SK-N-SH (cell line): ENCODE results near the gene ELMO1. TPM values are rescaled to one million over a fixed set of nuclear protein-coding genes. Genes with fewer than 3 reads are reported as not detected.

Experiments
- CTCF ChIA-PET: fragments of 300-600, 350-600 bp; formaldehyde crosslinking; extraction: SDS; loops from one replicate; lab custom pipeline; 2021; lab: Yijun Ruan, JAX
- POLR2A ChIA-PET: fragments of 350-600 bp; sonication (Branson Sonifier 250); formaldehyde crosslinking; extraction: SDS; loops from one replicate; lab custom pipeline; 2020; ENCODE audit warnings: antibody characterized with exemption, inconsistent platforms; lab: Yijun Ruan, JAX
- DNase-seq: peaks from one replicate; pipeline ENCODE4 v3.0.0; 2012
- H2AFZ ChIP-seq: fragments of 200-600 bp; sonication (generic); 2 replicates; pipeline ENCODE4 v1.8.1; 2016; ENCODE audit warnings: antibody characterized with exemption, mild to moderate bottlenecking, low read depth
- H3F3A ChIP-seq: fragments of 200-600 bp; sonication (generic); replicated peaks from 2 replicates; pipeline ENCODE3; 2016; ENCODE audit warnings: antibody characterized with exemption, mild to moderate bottlenecking; ENCODE audit not compliant: insufficient read depth
- H3K27ac ChIP-seq, 2 experiments: fragments of 200-500 bp in 1 of 2; fragments of 200-600 bp in 1 of 2; sonication (Bioruptor generic) in 1 of 2; sonication (generic), shearing (Covaris generic) in 1 of 2; 2 replicates each; pipeline versions ENCODE4 v1.5.1 to v1.6.1; 2014 to 2016; ENCODE audit warnings: low read depth in 2 of 2, inconsistent platforms in 1 of 2, low read length in 1 of 2, mild to moderate bottlenecking in 1 of 2, mixed read lengths in 1 of 2
- H3K27me3 ChIP-seq: fragments of 200-600 bp; sonication (generic), shearing (Covaris generic); 2 replicates; pipeline ENCODE4 v1.6.1; 2016; ENCODE audit warnings: mixed run types; ENCODE audit not compliant: insufficient read depth
- H3K36me3 ChIP-seq, 2 experiments: fragments of 200-500 bp in 1 of 2; fragments of 200-600 bp in 1 of 2; sonication (Bioruptor generic) in 1 of 2; sonication (generic) in 1 of 2; replicated peaks in 1 of 2; 2 replicates each; pipeline versions ENCODE3 to v1.5.1; 2014 to 2016; ENCODE audit warnings: low read length in 1 of 2, mild to moderate bottlenecking in 1 of 2; ENCODE audit not compliant: insufficient read depth in 2 of 2, control insufficient read depth in 1 of 2
- H3K4me1 ChIP-seq, 2 experiments: fragments of 200-500 bp in 1 of 2; fragments of 200-600 bp in 1 of 2; sonication (Bioruptor generic) in 1 of 2; sonication (generic), shearing (Covaris generic) in 1 of 2; 2 replicates each; pipeline versions ENCODE4 v1.5.1 to v1.6.1; 2014 to 2016; ENCODE audit warnings: low read depth in 1 of 2, low read length in 1 of 2, mixed run types in 1 of 2; ENCODE audit not compliant: insufficient read depth in 2 of 2, control insufficient read depth in 1 of 2
- H3K4me2 ChIP-seq: fragments of 200-600 bp; sonication (generic), shearing (Covaris generic); 2 replicates; pipeline ENCODE4 v1.6.1; 2017; ENCODE audit warnings: mixed run types
- H3K4me3 ChIP-seq, 2 experiments: fragments of 200-500 bp in 1 of 2; fragments of 200-600 bp in 1 of 2; sonication (Bioruptor generic) in 1 of 2; sonication (generic), shearing (Covaris generic) in 1 of 2; 2 replicates each; pipeline versions ENCODE4 v1.5.1 to v1.8.1; 2014 to 2016; ENCODE audit warnings: low read depth in 2 of 2, inconsistent platforms in 1 of 2, low read length in 1 of 2, mild to moderate bottlenecking in 1 of 2, mixed read lengths in 1 of 2, moderate library complexity in 1 of 2
- H3K79me2 ChIP-seq: fragments of 200-600 bp; sonication (generic); 2 replicates; pipeline ENCODE4 v1.8.1; 2017; ENCODE audit warnings: mild to moderate bottlenecking; ENCODE audit not compliant: insufficient read depth
- H3K9ac ChIP-seq: fragments of 200-600 bp; sonication (generic); 2 replicates; pipeline ENCODE4 v1.6.1; 2017; ENCODE audit warnings: mixed run types
- H3K9me2 ChIP-seq: fragments of 200-600 bp; sonication (generic); 2 replicates; pipeline ENCODE4 v1.6.1; 2017; ENCODE audit warnings: mixed run types
- H3K9me3 ChIP-seq: fragments of 200-600 bp; sonication (generic); 2 replicates; pipeline ENCODE4 v1.6.1; 2017; ENCODE audit warnings: mixed run types, mild to moderate bottlenecking, moderate library complexity
- H4K20me1 ChIP-seq: fragments of 200-600 bp; sonication (generic); 2 replicates; pipeline ENCODE4 v1.6.1; 2017; ENCODE audit warnings: mild to moderate bottlenecking, mixed run types; ENCODE audit not compliant: insufficient read depth
- EZH2phosphoT487 ChIP-seq: fragments of 200-600 bp; sonication (generic); IDR thresholded peaks from 2 replicates; pipeline ENCODE4 v1.6.1; 2017; ENCODE audit warnings: low read depth, mixed run types, mild to moderate bottlenecking, antibody characterized with exemption, moderate library complexity, borderline replicate concordance
- JUND ChIP-seq: IDR thresholded peaks from 2 replicates; pipeline ENCODE4 v1.4.0; 2012
- MXI1 ChIP-seq: IDR thresholded peaks from 2 replicates; pipeline ENCODE4 v1.6.1; 2012; ENCODE audit warnings: mild to moderate bottlenecking, low read depth, low read length, improper control_type of control experiment
- NFIC ChIP-seq: IDR thresholded peaks from 2 replicates; pipeline ENCODE4 v1.4.0; 2012; ENCODE audit warnings: borderline replicate concordance
- NRF1 ChIP-seq: IDR thresholded peaks from 2 replicates; pipeline ENCODE4 v1.6.1; 2012; ENCODE audit warnings: low read depth, mild to moderate bottlenecking, low read length
- POLR2AphosphoS5 ChIP-seq: IDR thresholded peaks from 2 replicates; pipeline ENCODE4 v1.6.1; 2012; ENCODE audit warnings: low read depth, low read length
- RAD21 ChIP-seq: IDR thresholded peaks from 2 replicates; pipeline ENCODE4 v1.6.1; 2012; ENCODE audit warnings: mild to moderate bottlenecking, low read length
- RFX5 ChIP-seq: IDR thresholded peaks from 2 replicates; pipeline ENCODE4 v1.6.1; 2012; ENCODE audit warnings: mild to moderate bottlenecking, improper control_type of control experiment, low read length
- RXRA ChIP-seq: IDR thresholded peaks from 2 replicates; pipeline ENCODE4 v1.4.0; 2012; ENCODE audit warnings: low read depth, mild to moderate bottlenecking, borderline replicate concordance
- SIN3A ChIP-seq: IDR thresholded peaks from 2 replicates; pipeline ENCODE4 v1.6.1; 2012; ENCODE audit warnings: low read depth, mild to moderate bottlenecking, low read length, moderate library complexity, borderline replicate concordance
- TAF1 ChIP-seq: IDR thresholded peaks from 2 replicates; pipeline ENCODE4 v1.6.1; 2012; ENCODE audit warnings: low read depth, mild to moderate bottlenecking, low read length, moderate library complexity, borderline replicate concordance
- TCF12 ChIP-seq: IDR thresholded peaks from 2 replicates; pipeline ENCODE4 v1.4.0; 2012
- YY1 ChIP-seq: IDR thresholded peaks from 2 replicates; pipeline ENCODE4 v1.4.0; 2012; ENCODE audit warnings: low read depth, mild to moderate bottlenecking
- WGBS: methylation state at CpG from one replicate; pipeline ENCODE4 v1.1.6; 2017; ENCODE audit warnings: low lambda C conversion rate; 5-methylcytosine and 5-hydroxymethylcytosine counted together
- polyA plus RNA-seq, 3 experiments: library from polyadenylated mRNA; depleted of rRNA; stranded (reverse); fragments of >200 nt; gene quantifications; 2 replicates each; pipeline ENCODE4 v1.2.3, GENCODE V29; 2012
- TF ChIP-seq, protein P1 (sequence below): IDR thresholded peaks from 2 replicates; pipeline ENCODE4; 2012
- TF ChIP-seq, protein P2 (sequence below): fragments of 150-350 bp; IDR thresholded peaks from 2 replicates; pipeline ENCODE4 v1.6.1; 2016; ENCODE audit warnings: mild to moderate bottlenecking, low read depth, low read length
- TF ChIP-seq, protein P3 (sequence below): IDR thresholded peaks from 2 replicates; pipeline ENCODE4 v1.4.0; 2012; ENCODE audit warnings: low read depth, borderline replicate concordance
- TF ChIP-seq, protein P4 (sequence below): IDR thresholded peaks from 2 replicates; pipeline ENCODE4 v1.4.0; 2012; ENCODE audit warnings: low read depth, borderline replicate concordance
- TF ChIP-seq, protein P5 (sequence below): fragments of 150-350 bp; IDR thresholded peaks from 2 replicates; pipeline ENCODE4 v1.6.1; 2017; ENCODE audit warnings: antibody characterized with exemption, low read length, low read depth, borderline replicate concordance

ELMO1 gene
- polyA plus RNA-seq, 1 of the 3 experiments (the other 2 are of a cell fraction) = 0.64 TPM

DNA sequence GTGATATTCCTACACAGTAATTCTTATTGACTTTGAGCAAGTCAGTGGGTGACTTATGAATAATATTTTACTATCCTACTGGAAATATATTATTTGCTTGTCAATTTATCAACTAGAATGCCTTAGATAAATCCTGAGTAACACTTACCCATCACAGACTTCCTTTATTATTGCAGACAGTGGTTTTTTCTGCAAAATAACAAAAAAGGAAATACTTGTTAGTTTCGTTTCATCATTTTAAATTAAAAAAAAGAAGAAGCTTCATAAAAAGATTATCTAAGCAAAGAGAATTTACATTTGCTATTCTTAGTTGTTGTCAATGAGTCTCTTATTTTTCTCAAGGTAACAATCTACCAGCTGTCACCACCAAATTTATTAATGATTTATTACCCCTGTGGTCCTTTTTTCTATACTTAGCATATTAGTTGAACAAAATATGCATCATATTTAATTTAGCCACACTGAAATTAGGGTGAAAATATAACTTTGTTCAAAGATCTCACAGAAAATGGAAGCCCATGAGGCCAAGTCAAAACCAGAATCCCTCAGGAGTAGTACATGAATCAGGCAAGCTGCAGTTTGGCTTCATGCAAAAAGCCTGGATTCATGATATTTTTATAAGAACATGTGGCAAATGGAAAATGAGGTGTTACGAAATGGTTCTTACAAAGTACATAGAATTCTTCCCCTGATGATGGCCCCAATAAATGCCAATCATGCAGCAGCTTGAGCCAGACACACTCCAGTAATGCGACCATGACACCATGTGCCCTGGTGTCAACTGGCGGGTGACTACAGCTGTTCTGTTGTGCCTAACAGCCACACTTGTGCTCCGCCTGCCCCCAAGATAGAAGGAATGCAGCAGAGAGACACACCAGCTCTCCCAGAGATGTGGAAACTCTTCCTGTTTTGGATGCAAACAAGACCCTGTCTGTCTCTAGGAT lies 132.6 kb downstream of the ELMO1 start:
- Histone ChIP-seq H3F3A (no peaks in the 10 kb centered on the region), H3K4me1 (no peaks in the 10 kb centered on the region), H3K79me2 (no peaks in the 10 kb centered on the region), H3K27me3 (no peaks in the 10 kb centered on the region), H3K9ac (no peak overlapping the region), H2AFZ (no peak overlapping the region), H3K36me3 (no peaks in the 10 kb centered on the region), H3K4me3 (no peak overlapping the region), H3K9me2 (no peaks in the 10 kb centered on the region), H4K20me1 (no peaks in the 10 kb centered on the region), H3K27ac (no peak overlapping the region), H3K9me3 (peaks cover 6% of the 10 kb centered on the region; the same call in 1 of the 2 replicates), H3K4me2 (no peak overlapping the region)
- TF ChIP-seq POLR2AphosphoS5 (no peak), RFX5 (no peak), EZH2phosphoT487 (no peak), RXRA (no peak), SIN3A (no peak), RAD21 (no peak), NRF1 (no peak), NFIC (no peak), JUND (no peak), TAF1 (no peak), YY1 (no peak), MXI1 (no peak), TCF12 (no peak)
- TF ChIP-seq, protein P1, sequence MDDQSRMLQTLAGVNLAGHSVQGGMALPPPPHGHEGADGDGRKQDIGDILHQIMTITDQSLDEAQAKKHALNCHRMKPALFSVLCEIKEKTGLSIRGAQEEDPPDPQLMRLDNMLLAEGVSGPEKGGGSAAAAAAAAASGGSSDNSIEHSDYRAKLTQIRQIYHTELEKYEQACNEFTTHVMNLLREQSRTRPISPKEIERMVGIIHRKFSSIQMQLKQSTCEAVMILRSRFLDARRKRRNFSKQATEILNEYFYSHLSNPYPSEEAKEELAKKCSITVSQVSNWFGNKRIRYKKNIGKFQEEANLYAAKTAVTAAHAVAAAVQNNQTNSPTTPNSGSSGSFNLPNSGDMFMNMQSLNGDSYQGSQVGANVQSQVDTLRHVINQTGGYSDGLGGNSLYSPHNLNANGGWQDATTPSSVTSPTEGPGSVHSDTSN = no peak
- TF ChIP-seq, protein P2, sequence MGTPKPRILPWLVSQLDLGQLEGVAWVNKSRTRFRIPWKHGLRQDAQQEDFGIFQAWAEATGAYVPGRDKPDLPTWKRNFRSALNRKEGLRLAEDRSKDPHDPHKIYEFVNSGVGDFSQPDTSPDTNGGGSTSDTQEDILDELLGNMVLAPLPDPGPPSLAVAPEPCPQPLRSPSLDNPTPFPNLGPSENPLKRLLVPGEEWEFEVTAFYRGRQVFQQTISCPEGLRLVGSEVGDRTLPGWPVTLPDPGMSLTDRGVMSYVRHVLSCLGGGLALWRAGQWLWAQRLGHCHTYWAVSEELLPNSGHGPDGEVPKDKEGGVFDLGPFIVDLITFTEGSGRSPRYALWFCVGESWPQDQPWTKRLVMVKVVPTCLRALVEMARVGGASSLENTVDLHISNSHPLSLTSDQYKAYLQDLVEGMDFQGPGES = no peak
- TF ChIP-seq, protein P3, sequence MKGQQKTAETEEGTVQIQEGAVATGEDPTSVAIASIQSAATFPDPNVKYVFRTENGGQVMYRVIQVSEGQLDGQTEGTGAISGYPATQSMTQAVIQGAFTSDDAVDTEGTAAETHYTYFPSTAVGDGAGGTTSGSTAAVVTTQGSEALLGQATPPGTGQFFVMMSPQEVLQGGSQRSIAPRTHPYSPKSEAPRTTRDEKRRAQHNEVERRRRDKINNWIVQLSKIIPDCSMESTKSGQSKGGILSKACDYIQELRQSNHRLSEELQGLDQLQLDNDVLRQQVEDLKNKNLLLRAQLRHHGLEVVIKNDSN = no peak
- TF ChIP-seq, protein P4, sequence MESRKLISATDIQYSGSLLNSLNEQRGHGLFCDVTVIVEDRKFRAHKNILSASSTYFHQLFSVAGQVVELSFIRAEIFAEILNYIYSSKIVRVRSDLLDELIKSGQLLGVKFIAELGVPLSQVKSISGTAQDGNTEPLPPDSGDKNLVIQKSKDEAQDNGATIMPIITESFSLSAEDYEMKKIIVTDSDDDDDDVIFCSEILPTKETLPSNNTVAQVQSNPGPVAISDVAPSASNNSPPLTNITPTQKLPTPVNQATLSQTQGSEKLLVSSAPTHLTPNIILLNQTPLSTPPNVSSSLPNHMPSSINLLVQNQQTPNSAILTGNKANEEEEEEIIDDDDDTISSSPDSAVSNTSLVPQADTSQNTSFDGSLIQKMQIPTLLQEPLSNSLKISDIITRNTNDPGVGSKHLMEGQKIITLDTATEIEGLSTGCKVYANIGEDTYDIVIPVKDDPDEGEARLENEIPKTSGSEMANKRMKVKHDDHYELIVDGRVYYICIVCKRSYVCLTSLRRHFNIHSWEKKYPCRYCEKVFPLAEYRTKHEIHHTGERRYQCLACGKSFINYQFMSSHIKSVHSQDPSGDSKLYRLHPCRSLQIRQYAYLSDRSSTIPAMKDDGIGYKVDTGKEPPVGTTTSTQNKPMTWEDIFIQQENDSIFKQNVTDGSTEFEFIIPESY = no peak
- TF ChIP-seq, protein P5, sequence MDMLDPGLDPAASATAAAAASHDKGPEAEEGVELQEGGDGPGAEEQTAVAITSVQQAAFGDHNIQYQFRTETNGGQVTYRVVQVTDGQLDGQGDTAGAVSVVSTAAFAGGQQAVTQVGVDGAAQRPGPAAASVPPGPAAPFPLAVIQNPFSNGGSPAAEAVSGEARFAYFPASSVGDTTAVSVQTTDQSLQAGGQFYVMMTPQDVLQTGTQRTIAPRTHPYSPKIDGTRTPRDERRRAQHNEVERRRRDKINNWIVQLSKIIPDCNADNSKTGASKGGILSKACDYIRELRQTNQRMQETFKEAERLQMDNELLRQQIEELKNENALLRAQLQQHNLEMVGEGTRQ = no peak
- DNase-seq = no peak
- CTCF ChIA-PET = interaction anchor here (0.8 to 1.6 kb wide), 6 partner anchors 9 to 44 kb away, joined by 3 to 6 read pairs (median 3); no protein-coding TSS in a partner anchor
- 37% methylated on average over 5 of the region's 5 CpGs for WGBS
- POLR2A ChIA-PET = no interaction called here
